Gastrocnemius medialis (tissue), 4 donors: ENCODE results near the gene SUCLG2. TPM values are rescaled to one million over a fixed set of nuclear protein-coding genes. Genes with fewer than 3 reads are reported as not detected.

Experiments used
- ATAC-seq, 2 donors: fragments of 150-250 bp; one replicate each; pipeline ENCODE4 v1.9.1; 2016
- DNase-seq, 2 donors: peaks; one replicate each; pipeline ENCODE4 v3.0.0-alpha.2; 2019
- H3K27ac ChIP-seq, 4 donors: fragments of 200-600 bp; sonication (generic); 1 replicate in 1 of 4; 2 replicates in 3 of 4; pipeline ENCODE4 v1.5.1; 2016 to 2018; ENCODE audit warnings: mild to moderate bottlenecking in 2 of 4, moderate library complexity in 1 of 4
- H3K27me3 ChIP-seq, 3 donors: fragments of 200-600 bp; sonication (generic) in 2 of 3; 1 replicate in 1 of 3; 2 replicates in 2 of 3; pipeline versions ENCODE4 v1.5.1 to v1.6.0; 2016 to 2019; ENCODE audit warnings: mild to moderate bottlenecking in 1 of 3, moderate library complexity in 1 of 3
- H3K36me3 ChIP-seq, 2 donors: fragments of 200-600 bp; sonication (generic) in 1 of 2; one replicate each; pipeline ENCODE4 v1.5.1; 2017 to 2018
- H3K4me1 ChIP-seq, 2 donors: fragments of 200-600 bp; sonication (generic) in 1 of 2; one replicate each; pipeline ENCODE4 v1.5.1; 2016 to 2017; ENCODE audit warnings: mild to moderate bottlenecking in 2 of 2
- H3K4me3 ChIP-seq, 4 donors: fragments of 200-600 bp; sonication (generic) in 3 of 4; 1 replicate in 1 of 4; 2 replicates in 3 of 4; pipeline ENCODE4 v1.5.1; 2016 to 2019; ENCODE audit warnings: mild to moderate bottlenecking in 2 of 4
- H3K9me3 ChIP-seq, 3 donors: fragments of 200-600 bp; sonication (generic) in 2 of 3; 1 replicate in 1 of 3; 2 replicates in 2 of 3; pipeline ENCODE4 v1.5.1; 2016 to 2019
- CTCF ChIP-seq, 5 experiments: fragments of 450-650 bp in 3 of 5; fragments of 200-600 bp in 2 of 5; sonication (generic) in 2 of 5; IDR thresholded peaks in 4 of 5; conservative IDR thresholded peaks in 1 of 5; 1 replicate in 4 of 5; 2 replicates in 1 of 5; pipeline ENCODE4 v1.5.1; 2016 to 2019; ENCODE audit warnings: antibody characterized with exemption in 5 of 5, mild to moderate bottlenecking in 3 of 5, moderate library complexity in 3 of 5
- POLR2A ChIP-seq, 2 donors: fragments of 450-650 bp; IDR thresholded peaks; one replicate each; pipeline ENCODE4 v1.6.1; 2017; ENCODE audit warnings: antibody characterized with exemption in 2 of 2, mild to moderate bottlenecking in 2 of 2, moderate library complexity in 2 of 2
- in situ Hi-C, 4 donors: fragments of 200-750 bp; cut with MboI; loops; one replicate each; pipeline versions ENCODE4 v1.15.0 to v1.8.0; 2017; ENCODE audit warnings: low sequenced_read_pairs in 4 of 4
- intact Hi-C: fragments of 100-400 bp; cut with DNase I; formaldehyde crosslinking; loops from one replicate; pipeline ENCODE4 v1.15.1; 2023; ENCODE audit warnings: low total_unique reads
- total RNA-seq, 4 donors: library from RNA; depleted of rRNA; stranded (reverse); fragments of >200 nt; gene quantifications; one replicate each; pipeline versions ENCODE4 v1.1.0 to v1.2.3, GENCODE V29; 2016

The SUCLG2 gene
- total RNA-seq, 4 donors from 2014 or later, result 64.3 to 106 (median 73.2) TPM

DNA sequence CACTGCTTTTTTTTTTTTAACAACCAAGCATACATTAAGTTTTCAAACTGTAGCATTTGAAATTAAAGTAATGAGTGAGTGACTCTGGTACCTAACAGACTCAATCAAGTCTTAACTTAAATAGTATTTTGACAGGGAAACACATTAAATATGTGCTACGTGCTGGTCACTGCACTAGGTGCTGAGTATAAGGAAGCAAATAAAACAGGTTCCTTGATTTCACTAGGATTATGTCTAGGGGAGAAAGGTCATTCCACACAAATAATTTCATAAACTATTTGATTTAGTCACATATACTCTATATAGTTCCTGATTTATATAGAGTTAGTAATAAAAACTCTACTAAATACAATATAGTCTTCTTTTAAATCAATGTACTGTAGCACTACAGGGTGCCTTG is 89.4 kb downstream of the SUCLG2 start:
- no peak for ATAC-seq
- TF ChIP-seq POLR2A (IDR thresholded peaks at IDR 0.05), result no peak
- no peak for TF ChIP-seq CTCF (IDR thresholded peaks at IDR 0.05 in 4 of 5, conservative IDR thresholded peaks at IDR 0.05 in 1 of 5)

DNA sequence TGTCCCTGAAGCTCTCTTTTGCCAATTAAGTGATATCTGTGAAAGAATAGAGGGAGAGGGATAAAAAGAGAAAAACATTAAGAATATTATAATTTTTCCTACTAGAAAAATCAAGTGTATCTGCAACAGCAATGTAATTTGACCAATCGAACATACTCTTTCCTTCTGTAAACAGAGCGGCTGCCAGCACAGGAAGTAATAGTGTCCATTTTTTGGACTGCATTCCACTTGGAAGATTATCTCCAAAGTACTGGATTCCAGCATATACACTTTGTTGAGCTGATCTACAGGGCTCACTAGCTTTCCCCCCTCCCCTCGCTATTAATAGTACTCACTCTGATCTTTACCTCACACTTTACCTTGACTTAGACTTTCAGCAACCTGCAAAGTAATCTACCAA is 90.4 kb downstream of the SUCLG2 start:
- DNase-seq, result no peak
- TF ChIP-seq POLR2A (IDR thresholded peaks at IDR 0.05) (no peak), CTCF (IDR thresholded peaks at IDR 0.05 in 4 of 5, conservative IDR thresholded peaks at IDR 0.05 in 1 of 5) (no peak)
- H3K4me3 ChIP-seq, result no peak overlapping the region
- in situ Hi-C loops, result no loop called here
- ATAC-seq, result no peak
- H3K27ac ChIP-seq, result no peak overlapping the region
- intact Hi-C loops, result no loop called here
- no peaks in the 10 kb centered on the region for H3K4me1 ChIP-seq
- H3K9me3 ChIP-seq, result no peaks in the 10 kb centered on the region
- H3K36me3 ChIP-seq, result no peaks in the 10 kb centered on the region
- no peaks in the 10 kb centered on the region for H3K27me3 ChIP-seq

More for the DNA sequence above, 89.4 kb downstream of the SUCLG2 start:
- Histone ChIP-seq H3K36me3 (no peaks in the 10 kb centered on the region), H3K27me3 (no peaks in the 10 kb centered on the region), H3K27ac (no peak overlapping the region), H3K4me3 (no peak overlapping the region), H3K4me1 (no peaks in the 10 kb centered on the region), H3K9me3 (no peaks in the 10 kb centered on the region)
- intact Hi-C loops (no loop called here), in situ Hi-C loops (no loop called here)
- no peak for DNase-seq

DNA sequence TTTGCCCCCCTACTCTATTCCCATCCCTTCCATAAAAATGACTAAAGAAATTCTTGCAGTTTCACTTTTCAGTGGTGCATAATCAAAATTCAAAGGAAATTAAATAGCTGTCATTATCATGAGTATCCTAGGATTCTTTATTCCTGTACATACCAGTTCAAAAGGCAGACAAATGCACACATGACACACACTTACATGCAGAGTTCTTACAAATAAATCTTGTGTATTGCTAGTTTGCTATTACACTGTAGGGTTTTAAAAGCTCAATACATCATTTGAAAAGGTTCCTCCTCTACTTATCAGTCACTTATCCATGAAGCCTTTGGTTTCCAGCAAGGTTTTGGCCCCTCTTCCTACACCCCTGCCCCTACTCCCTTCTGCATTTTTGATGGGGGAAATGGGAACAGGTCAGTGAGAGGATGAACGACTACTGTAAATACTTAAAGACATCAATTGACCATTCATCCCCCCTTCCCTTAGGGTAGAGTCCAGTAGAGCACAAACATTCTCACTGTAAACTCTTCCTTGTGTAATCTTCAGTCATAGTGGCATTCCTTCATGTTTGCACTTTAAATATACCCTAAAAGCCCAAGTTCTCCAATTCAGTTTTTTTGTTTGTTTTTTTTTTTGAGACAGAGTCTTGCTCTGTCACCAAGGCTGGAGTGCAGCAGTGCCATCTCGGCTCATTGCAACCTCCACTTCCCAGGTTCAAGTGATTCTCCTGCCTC is 92.6 kb downstream of the SUCLG2 start:
- DNase-seq (no peak), ATAC-seq (no peak)
- H3K9me3 ChIP-seq, result no peaks in the 10 kb centered on the region
- in situ Hi-C loops, result no loop called here
- intact Hi-C loops, result no loop called here
- no peak overlapping the region for H3K27ac ChIP-seq
- TF ChIP-seq POLR2A (IDR thresholded peaks at IDR 0.05), result no peak
- TF ChIP-seq CTCF (IDR thresholded peaks at IDR 0.05 in 4 of 5, conservative IDR thresholded peaks at IDR 0.05 in 1 of 5), result no peak
- H3K4me1 ChIP-seq, result peaks cover 0 to 5% of the 10 kb centered on the region in 2 donors
- H3K4me3 ChIP-seq, result no peak overlapping the region
- H3K27me3 ChIP-seq, result no peaks in the 10 kb centered on the region
- no peaks in the 10 kb centered on the region for H3K36me3 ChIP-seq

DNA sequence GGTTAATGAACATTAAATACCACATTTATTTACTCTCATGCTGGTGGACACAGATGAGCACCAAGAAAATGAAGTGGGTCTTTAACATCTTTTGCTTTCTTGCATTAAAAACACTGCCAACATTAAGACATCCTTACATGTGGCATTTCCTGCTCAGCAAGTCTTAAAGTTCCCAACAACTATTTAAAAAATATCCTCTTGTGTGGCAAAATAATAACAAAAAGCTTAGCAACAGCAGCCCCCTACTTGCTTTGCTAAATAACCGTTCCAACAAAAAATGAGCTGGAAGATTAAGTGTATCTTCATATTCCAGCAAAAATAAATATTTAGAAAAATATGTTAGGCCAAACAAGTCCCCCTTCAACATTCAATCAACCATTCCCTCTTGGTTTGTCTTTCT is 93.1 kb downstream of the SUCLG2 start:
- DNase-seq, result no peak
- H3K9me3 ChIP-seq, result no peaks in the 10 kb centered on the region
- no peak for TF ChIP-seq POLR2A (IDR thresholded peaks at IDR 0.05)
- no peak for TF ChIP-seq CTCF (IDR thresholded peaks at IDR 0.05 in 4 of 5, conservative IDR thresholded peaks at IDR 0.05 in 1 of 5)

More for the DNA sequence above, 93.1 kb downstream of the SUCLG2 start:
- in situ Hi-C loops (no loop called here), intact Hi-C loops (no loop called here)
- Histone ChIP-seq H3K4me3 (no peak overlapping the region), H3K36me3 (no peaks in the 10 kb centered on the region), H3K27me3 (no peaks in the 10 kb centered on the region), H3K4me1 (peaks cover 0 to 5% of the 10 kb centered on the region in 2 donors), H3K27ac (no peak overlapping the region)
- no peak for ATAC-seq
